Kidney capillary endothelial cell (primary cell): ENCODE results near the gene ALAS2.
A peak's percentile ranks its signal among the peaks of the same experiment; 100 is the strongest.
"Not testable (repeated sequence)": the region's sequence is repeated elsewhere in the genome, so short reads cannot be mapped to it uniquely, and the experiment has no call there.

Source experiments
- DNase-seq: peaks from one replicate; pipeline ENCODE4 v3.0.0-alpha.2; 2018; ENCODE audit warnings: low spot score

ALAS2 gene, protein sequence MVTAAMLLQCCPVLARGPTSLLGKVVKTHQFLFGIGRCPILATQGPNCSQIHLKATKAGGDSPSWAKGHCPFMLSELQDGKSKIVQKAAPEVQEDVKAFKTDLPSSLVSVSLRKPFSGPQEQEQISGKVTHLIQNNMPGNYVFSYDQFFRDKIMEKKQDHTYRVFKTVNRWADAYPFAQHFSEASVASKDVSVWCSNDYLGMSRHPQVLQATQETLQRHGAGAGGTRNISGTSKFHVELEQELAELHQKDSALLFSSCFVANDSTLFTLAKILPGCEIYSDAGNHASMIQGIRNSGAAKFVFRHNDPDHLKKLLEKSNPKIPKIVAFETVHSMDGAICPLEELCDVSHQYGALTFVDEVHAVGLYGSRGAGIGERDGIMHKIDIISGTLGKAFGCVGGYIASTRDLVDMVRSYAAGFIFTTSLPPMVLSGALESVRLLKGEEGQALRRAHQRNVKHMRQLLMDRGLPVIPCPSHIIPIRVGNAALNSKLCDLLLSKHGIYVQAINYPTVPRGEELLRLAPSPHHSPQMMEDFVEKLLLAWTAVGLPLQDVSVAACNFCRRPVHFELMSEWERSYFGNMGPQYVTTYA

GRCh38 chrX:55030271-55031205, at the start of gene ALAS2:
Gene ALAS2 (minus strand): TSS chrX:55030977. CDS start chrX:55026000, 4,977 bp downstream.
- DNase-seq = no peak

DNA sequence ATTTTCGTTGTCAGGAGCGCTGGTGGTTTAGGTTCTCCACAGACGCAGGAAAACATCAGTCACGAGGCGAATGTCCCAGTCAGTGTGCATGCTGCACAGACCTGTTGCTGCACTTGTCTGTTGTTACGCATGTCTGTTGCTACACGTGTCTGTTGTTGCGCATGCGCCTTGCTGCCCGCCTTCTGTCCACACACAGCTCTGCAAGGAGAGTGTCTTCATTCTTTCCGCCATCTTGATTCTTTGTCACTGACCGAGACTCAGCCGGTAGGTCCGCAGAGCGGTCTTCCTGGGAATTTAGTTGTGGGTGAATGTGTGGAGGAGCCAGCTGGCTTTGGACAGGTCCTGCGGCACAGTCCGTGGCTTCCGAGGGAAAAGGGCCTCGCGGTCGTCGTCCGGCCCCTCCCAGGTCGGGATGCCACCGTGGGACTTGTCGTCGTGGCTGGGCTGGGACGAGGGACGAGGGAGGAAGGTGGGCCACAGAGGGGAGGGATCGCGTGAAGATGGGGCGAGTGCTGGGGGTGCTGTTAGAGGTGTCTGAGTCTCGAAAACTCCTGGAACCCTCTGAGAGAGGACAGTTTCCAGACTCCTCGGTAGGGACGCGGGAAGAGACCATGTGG, 44.2 kb upstream of the ALAS2 start, which contains the start of gene PAGE2B:
TSS of gene PAGE2B (plus strand) at position 180 of the 617 bp plus-strand sequence. CDS start 1,012 bp downstream, outside the sequence.
- no peak for DNase-seq

DNA sequence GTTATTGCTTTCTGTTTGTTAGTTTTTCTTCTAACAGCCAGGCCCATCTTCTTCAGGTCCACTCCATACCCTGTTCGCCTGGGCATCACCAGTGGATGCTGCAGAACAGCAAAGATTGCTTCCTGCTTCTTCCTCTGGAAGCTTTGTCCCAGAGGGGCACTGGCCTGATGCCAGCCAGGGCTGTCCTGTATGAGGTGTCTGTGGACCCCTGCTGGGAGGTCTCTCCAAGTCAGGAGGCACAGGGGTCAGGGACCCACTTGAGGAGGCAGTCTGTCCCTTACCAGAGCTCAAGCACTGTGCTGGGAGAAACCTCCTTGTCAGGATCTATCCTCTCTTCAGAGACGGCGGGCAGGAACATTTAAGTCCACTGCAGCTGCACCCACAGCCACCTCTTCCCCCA, 41.5 kb upstream of the ALAS2 start:
- no peak for DNase-seq

DNA sequence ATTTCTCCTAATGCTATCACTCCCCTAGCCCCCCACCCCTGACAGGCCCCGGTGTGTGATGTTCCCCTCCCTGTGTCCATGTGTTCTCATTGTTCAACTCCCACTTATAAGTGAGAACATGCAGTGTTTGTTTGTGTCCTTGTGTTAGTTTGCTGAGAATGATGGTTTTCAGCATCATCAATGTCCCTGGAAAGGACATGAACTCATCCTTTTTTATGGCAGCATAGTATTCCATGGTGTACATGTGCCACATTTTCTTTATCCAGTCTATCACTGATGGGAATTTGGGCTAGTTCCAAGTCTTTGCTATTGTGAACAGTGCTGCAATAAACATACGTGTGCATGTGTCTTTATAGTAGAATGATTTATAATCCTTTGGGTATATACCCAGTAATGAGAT, 36.4 kb upstream of the ALAS2 start:
- DNase-seq = not testable (repeated sequence)

- peak; percentile 40 for DNase-seq
Observed at GRCh38 chrX:55057675-55058249, 27.0 kb upstream of the ALAS2 start.

- peak; percentile 21 for DNase-seq
Observed at GRCh38 chrX:55056820-55057674, 26.3 kb upstream of the ALAS2 start.

- DNase-seq = not testable (repeated sequence)
Observed at GRCh38 chrX:55050599-55050998, 19.8 kb upstream of the ALAS2 start.

GRCh38 chrX:55041514-55041913, 10.7 kb upstream of the ALAS2 start:
- no peak for DNase-seq

DNA sequence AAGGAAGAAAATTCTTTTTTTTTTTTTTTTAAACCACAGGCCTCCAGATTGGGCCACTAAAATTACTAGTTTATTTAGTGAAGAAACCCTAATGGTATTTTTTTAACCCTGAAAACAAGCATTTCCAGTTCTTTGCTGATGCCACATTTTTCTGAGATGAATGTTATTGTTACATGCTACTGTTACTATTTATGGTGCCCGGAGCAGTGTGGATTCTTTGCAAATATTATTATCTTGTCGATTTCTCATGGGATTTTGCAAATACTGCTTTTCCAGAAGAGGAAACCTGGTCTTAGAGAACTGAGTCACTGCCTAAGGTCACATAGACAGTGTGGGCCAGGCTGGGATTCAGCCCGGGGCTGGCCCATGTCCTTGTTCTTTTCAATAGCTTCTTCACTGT, 8.7 kb upstream of the ALAS2 start:
- no peak for DNase-seq

DNA sequence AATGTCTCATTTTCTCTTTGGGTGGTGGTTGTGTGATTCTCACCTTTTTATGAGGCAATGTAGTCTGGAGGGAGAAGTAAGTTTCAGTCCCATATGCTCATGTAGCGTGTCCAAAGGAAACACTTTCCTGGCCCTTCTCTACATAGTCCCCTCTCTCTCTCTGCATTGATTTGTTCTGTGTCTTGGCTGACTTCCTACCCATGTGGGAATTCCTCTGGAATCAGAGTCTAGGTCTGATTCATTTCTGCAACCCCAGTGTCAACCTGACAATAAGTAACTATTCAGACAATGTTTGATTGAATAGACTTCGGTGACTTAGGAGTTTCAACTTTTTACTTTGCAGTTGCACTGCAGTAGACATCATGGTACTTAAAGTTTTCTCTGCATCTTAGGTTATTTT, 2.7 kb upstream of the ALAS2 start:
- no peak for DNase-seq

DNA sequence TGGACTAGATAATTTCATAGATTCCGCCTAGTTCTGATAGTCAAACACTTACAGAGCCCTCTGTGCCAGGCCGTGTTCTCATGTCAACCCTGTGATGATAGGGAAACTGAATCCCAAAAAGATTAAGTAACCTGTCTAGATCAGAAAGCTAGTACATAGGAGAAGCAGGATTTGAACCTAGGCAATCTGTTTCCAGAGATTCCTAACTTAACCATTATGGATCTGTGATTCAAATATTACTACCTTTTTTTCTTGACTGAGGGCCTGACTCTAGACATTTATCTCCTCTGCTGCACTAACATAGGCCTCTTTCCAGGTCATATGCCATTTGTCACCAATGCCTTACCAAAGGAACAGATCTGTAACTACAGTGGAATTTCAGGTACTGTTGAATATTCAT, 1.5 kb downstream of the ALAS2 start:
- no peak for DNase-seq

DNA sequence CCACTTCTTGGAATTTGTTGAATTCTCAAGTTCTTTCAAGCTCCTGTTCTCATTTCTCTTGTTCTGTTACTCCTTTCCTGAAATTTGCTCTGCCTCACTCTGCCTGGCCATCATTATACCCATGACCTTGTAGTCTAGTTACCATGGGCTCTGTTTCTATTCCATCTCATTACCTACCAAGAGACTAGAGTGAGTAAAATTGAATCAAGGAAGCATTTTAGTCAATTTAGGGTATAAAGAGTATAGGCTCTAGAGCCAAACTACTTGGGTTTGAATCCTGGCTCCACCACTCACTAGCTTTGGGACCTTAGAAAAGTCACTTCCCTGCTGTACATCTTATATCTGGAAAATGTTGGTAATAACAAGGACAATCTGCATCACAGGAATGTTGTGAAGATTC, 2.2 kb downstream of the ALAS2 start:
- no peak for DNase-seq

- DNase-seq = no peak
Observed at GRCh38 chrX:55028040-55028439, 2.7 kb downstream of the ALAS2 start.

- DNase-seq = no peak
Observed at GRCh38 chrX:55026840-55027239, 3.9 kb downstream of the ALAS2 start.

GRCh38 chrX:55026143-55026542, 4.6 kb downstream of the ALAS2 start:
- no peak for DNase-seq

- DNase-seq = no peak
Observed at GRCh38 chrX:55014897-55015299, 15.9 kb downstream of the ALAS2 start.

DNA sequence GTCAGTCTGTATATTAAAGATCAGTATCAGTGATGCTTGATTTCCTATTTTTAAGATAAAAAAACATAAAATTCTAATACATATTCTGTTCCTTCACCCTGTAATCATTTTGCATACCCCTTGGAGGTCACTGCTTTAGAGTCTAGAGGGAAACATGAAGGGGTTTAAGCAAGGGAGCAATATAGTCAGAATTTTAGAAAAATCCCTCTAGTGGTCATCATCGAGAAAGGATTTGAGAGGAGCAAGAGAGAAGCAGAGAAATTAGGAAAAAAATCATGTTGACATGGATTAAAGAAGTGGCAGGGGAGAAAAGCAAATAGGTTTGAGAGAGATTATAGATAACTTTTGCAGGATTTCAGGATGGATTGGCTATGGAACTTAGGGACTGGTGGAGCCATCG, 19.5 kb downstream of the ALAS2 start:
- peak; percentile 4 for DNase-seq

- no peak for DNase-seq
Observed at GRCh38 chrX:55008571-55009358, 22.0 kb downstream of the ALAS2 start.

DNA sequence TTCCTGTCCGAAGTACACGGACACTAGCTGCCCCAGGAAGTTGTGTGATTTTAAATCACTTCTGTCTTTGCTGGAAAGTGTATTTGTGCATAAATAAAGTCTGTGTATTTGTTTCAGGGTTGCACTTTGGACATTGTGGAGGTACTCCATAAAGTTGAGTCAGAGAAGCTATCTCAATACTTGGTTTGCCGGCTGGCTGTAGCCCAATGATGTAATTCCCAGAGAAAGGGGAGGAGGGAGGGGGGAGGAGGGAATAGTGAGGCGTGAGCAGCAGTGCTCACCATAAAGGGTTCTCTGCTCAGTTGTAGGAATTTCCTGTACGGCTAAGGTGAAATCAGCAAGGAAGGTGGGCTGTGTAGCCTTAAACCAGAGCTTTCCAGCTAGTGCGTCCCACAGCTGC, 23.1 kb downstream of the ALAS2 start:
- DNase-seq = no peak
